T-helper 1 cell treated with Interleukin-12 subunit alpha and Interleukin-12 subunit beta and Interleukin-4 antibody, amounts not matched to agents 30 ng/mL and 1 ng/mL, for 36 hours (primary cell): ENCODE results near the gene FAAP20. TPM values are rescaled to one million over a fixed set of nuclear protein-coding genes. Genes with fewer than 3 reads are reported as not detected.

Experiments used
- intact Hi-C: fragments of 100-400 bp; cut with micrococcal nuclease; formaldehyde crosslinking; loops from one replicate; pipeline ENCODE4 v1.15.1; 2024
- total RNA-seq: library from RNA; stranded (reverse); gene quantifications from 2 replicates; pipeline ENCODE4 v1.2.3, GENCODE V29; 2022

The FAAP20 gene
- total RNA-seq, 1 donor from 2014 or later: 42.6 TPM

DNA sequence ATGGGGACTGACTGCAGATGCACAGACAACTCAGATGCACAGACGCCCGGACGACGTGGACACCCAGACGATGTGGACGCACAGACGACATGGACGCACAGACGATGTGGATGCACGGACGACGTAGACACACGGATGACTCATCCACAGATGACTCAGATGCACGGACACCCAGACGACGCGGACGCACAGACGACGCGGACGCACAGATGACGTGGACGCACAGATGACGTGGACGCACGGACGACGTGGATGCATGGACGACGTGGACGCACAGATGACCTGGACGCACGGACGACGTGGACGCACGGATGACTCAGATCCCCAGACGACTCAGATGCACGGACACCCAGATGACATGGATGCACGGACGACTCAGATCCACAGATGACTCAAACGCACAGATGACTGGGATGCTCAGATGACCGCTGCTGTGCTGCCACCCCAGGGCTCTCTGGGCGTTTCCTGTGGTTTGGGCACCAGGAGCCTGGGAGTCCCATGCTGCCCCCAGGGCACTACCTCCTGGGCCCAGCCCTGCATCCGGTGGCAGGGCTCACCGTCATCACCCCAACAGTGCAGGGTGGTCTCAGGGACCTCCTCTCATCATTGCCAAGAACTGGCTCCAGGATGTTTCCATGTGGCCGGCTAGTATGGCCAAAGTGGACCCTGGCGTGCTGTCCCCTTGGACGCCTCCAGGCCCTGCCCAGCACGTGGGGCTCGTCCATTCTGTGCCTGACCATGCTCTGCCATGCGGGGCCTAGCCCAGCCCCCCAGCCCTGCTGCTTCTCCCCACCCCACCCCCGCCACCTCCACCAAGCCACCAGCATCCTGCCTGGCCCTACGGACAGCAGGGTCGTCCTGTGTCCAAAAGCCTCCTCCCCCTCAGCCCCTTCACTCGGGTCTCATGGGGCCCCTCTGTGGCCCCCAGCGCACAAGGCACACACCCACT is 14.0 kb downstream of the FAAP20 start:
- intact Hi-C loops: no loop called here

DNA sequence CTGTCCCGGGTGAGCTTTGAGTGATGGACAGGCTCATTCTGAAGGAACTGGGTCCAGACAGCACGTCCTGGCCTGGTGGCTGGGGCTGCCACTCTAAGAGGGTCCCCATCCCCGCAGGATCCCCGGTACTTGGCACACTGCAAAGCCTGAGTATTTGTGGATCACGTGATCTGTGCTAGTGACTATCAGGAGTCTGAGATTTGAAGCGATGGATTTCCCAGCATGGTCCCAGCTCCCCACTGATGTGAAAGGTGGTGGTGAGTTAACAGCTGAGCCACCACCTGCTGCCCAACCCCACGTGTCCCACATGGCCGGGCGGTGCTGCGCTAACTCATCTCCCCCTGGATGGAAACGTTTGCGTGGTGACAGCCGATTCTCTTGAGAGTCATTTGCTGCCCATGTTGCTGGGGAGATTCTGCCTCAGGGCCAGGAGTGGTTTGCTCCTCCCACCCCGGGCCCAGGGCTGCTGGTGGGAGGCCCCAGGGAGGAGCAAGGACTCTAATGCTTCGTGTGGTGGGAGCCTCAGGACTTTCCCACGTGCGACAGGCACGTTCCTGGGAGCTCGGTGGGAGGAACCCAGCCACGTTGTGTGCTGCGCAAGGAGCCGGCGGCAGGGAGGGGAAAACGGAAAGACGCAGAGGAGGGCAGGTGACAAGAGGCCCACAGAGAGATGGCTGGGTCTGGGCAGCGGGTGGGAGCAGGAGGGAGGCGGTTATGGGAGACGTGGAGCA is 15.1 kb downstream of the FAAP20 start:
- intact Hi-C loops: loop anchor here (10.0 kb wide), 1 partner anchor 85 kb away; no protein-coding TSS in a partner anchor

- intact Hi-C loops: loop anchor here (10.0 kb wide), 1 partner anchor 84 kb away; no protein-coding TSS in a partner anchor
These were observed 15.7 kb downstream of the FAAP20 start for GRCh38 chr1:2178875-2179274.

GRCh38 chr1:2177946-2178538 is 16.5 kb downstream of the FAAP20 start:
- intact Hi-C loops: loop anchor here (10.0 kb wide), 1 partner anchor 83 kb away; no protein-coding TSS in a partner anchor

GRCh38 chr1:2177541-2177940 is 17.0 kb downstream of the FAAP20 start:
- intact Hi-C loops: loop anchor here (10.0 kb wide), 1 partner anchor 83 kb away; no protein-coding TSS in a partner anchor

DNA sequence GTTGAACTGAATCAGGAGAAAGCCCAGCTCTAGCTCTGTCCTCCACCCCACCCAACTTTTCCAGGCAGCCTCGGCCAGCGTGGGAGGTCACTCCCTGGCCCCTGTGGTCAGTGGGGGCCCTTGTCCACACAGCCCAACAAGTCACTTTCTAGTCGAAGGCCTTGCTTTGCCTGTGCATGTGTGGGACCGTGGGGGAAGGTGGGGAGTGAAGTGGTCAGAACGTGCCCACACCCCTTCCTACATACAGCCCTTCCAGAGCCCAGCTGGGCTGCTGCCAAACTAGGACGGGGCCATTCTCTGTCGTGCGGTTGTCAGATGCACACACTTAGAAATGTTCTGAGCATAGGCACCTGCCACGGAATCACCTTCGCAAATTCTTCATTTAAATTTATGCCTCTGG is 18.0 kb downstream of the FAAP20 start:
- intact Hi-C loops: loop anchor here (10.0 kb wide), 1 partner anchor 82 kb away; no protein-coding TSS in a partner anchor

GRCh38 chr1:2175681-2176454 is 18.7 kb downstream of the FAAP20 start:
- intact Hi-C loops: loop anchor here (10.0 kb wide), 1 partner anchor 81 kb away; no protein-coding TSS in a partner anchor

- intact Hi-C loops: loop anchor here (10.0 kb wide), 1 partner anchor 80 kb away; no protein-coding TSS in a partner anchor
These were observed 19.5 kb downstream of the FAAP20 start for GRCh38 chr1:2175055-2175414.

GRCh38 chr1:2174348-2175054 is 20.1 kb downstream of the FAAP20 start:
- intact Hi-C loops: loop anchor here (1.0 to 10.0 kb wide), 2 partner anchors 41 to 80 kb away; no protein-coding TSS in a partner anchor

DNA sequence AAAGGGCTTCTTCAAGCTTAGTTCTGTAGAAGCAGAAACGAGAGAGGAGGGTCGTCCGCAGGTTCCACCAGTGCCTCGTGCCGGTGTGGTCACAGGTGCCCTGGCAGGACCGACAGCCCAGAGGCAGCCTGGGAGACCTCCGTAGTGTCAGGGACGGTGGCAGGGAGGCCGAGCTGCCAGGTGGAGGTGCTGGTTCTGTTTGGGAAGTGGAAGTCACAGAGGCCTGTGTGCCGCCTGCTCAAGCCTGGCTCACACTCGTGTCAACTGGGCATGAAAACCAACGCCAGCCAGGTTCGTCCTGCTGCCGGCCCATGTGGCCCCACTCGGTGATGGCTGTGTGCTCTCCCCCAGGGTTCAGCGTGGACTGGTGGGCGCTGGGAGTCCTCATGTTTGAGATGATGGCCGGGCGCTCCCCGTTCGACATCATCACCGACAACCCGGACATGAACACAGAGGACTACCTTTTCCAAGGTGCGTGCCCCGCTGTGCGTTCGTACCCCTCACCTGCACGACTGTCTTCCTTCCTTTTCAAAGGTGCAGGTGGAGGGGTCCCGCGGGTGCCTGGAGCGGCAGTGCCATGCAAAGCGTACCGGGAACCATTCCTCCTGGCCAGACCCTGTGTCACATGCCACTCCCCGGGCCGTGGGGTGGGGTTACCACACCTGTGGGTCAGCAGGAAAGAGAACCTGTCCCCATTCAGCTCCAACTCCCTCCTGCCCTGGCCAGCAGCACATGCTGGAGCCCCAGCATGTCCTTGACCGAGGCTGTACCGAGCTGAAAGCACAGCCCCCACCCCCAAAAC is 20.8 kb downstream of the FAAP20 start:
- intact Hi-C loops: loop anchor here (1.0 to 10.0 kb wide), 2 partner anchors 40 to 79 kb away; no protein-coding TSS in a partner anchor

DNA sequence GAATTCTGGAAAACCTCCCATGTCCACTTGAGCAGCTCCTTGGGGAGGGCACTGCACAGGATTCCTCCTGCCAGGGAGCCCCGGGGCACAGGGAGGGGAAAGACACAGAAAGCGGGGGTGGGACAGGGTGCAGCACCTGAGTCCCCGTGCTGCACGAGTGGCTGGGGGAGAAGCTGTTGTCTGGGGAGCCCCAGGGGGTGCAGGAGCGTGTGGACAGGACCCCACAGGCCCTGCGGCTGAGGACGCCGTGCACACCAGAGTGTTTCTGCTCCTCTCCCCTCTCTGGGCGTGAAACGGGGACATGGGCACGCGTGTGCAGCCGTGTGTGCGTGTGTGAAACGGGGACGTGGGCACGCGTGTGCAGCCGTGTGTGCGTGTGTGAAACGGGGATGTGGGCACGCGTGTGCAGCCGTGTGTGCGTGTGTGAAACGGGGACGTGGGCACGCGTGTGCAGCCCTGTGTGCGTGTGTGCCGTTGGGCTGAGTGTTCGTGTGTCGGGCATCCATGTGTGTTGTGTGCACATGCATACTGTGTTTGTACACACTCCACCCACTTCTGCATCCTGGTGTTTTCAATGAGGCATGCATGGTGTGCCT is 21.9 kb downstream of the FAAP20 start:
- intact Hi-C loops: loop anchor here (10.0 kb wide), 1 partner anchor 78 kb away; no protein-coding TSS in a partner anchor

DNA sequence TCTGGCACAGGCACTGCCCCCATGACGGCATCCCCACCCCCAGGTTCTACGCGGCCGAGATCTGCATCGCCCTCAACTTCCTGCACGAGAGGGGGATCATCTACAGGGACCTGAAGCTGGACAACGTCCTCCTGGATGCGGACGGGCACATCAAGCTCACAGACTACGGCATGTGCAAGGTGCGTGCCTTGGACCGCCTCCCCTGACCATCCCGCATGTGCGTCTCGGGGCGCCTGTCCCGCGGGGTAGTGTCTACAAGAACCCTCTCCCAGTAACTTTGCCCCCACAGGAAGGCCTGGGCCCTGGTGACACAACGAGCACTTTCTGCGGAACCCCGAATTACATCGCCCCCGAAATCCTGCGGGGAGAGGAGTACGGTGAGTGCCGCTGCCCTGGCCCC is 22.6 kb downstream of the FAAP20 start:
- intact Hi-C loops: loop anchor here (10.0 kb wide), 1 partner anchor 77 kb away; no protein-coding TSS in a partner anchor

DNA sequence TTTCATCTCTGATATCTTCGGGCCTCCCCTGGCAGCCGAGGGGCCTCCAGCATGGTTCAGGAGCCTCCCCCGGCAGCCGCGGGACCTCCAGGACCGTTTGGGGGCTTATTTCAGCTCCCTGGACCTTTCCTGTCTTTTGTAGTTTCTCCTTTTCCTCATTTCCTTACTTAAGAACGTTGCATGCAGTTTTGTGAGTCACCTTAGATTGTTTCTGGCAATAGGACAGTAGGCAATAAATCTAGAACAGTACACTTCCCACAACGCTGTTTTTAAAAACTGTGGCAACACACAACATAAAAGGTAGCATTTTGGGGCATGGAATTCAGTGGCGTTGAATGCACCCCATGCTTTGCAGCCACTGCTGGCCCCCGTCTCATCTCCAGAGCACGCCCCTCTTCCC is 24.4 kb downstream of the FAAP20 start:
- intact Hi-C loops: loop anchor here (10.0 kb wide), 1 partner anchor 75 kb away; no protein-coding TSS in a partner anchor

GRCh38 chr1:2169200-2169836 is 25.3 kb downstream of the FAAP20 start:
- intact Hi-C loops: no loop called here

GRCh38 chr1:2168535-2168934 is 26.0 kb downstream of the FAAP20 start:
- intact Hi-C loops: no loop called here

DNA sequence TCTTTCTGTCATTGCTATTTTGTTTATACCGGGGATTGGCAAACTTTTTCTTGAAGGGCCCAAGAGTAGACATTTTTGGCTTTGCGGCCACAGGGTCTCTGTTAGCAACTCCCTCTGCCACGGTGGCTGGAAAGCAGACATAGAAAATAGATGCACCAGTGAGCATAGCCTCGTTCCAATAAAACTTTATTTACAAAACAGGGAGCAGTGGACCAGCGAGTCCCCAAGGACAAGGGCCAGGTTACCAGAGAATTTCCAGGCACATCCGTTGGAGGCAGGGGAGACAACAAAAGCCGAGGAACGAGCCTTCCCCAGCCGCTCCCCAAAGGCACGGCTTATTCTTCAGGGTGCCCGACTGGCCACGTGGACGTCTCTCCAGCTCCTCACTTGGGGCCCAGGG is 26.5 kb downstream of the FAAP20 start:
- intact Hi-C loops: no loop called here

DNA sequence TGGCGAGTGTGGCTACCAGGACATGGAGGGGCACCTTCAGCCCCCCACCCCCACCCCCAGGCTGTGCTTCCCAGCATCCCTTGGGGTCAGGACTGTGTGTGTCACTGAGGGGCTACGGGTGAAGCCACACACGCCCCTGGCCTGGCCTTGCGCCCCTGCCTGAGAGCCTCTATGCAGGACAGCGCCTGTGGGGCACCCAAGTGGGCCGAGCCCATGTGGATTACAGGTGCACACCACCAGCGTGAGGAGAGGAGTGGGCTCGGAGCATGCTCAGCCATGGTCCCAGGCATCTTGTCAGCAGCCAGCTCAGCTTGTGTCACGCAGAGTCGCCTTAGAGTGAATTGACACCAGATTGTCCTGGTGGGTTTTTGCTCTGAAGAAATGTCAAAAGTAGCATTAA is 27.9 kb downstream of the FAAP20 start:
- intact Hi-C loops: no loop called here

GRCh38 chr1:2166254-2166653 is 28.3 kb downstream of the FAAP20 start:
- intact Hi-C loops: no loop called here
